K562 (cell line): ENCODE data around the gene TMEM132C. TPM values are rescaled to one million over a fixed set of nuclear protein-coding genes. Genes with fewer than 3 reads are reported as not detected.
A peak's percentile ranks its signal among the peaks of the same experiment; 100 is the strongest.

Experiments
- ATAC-seq: fragments of 200-7000 bp; cut with Tn5 transposase; 3 replicates; pipeline ENCODE4 v1.9.1; 2020; ENCODE audit warnings: moderate library complexity
- BruUV-seq: library from RNA; stranded (reverse); fragments of 400-500 nt; replicated peaks from 2 replicates; lab custom pipeline; 2021; lab: Mats Ljungman, UMichigan
- CTCF ChIA-PET: fragments of 300-600 bp; formaldehyde crosslinking; extraction: SDS; loops from one replicate; lab custom pipeline; 2021; ENCODE audit warnings: low intra/inter-chr PET ratio; lab: Yijun Ruan, JAX
- POLR2A ChIA-PET: fragments of 300-600, 350-650 bp; sonication (Branson Sonifier 250); formaldehyde crosslinking; extraction: SDS; loops from one replicate; lab custom pipeline; 2021; ENCODE audit warnings: antibody characterized with exemption, inconsistent platforms; lab: Yijun Ruan, JAX
- DNase-seq, 4 experiments: peaks; one replicate each; pipeline versions ENCODE4 v3.0.0 to v3.0.0-alpha.2; 2011 to 2018; ENCODE audit warnings: low spot score in 3 of 4, mixed read lengths in 3 of 4; ENCODE audit errors: extremely low read depth in 1 of 4
- FAIRE-seq: peaks from 2 replicates; lab custom pipeline; 2011; peaks lifted over from hg19 to GRCh38; lab: Jason Lieb, UNC
- H2AFZ ChIP-seq: 2 replicates; pipeline ENCODE4 v1.6.0; 2011; ENCODE audit warnings: low read depth, low read length, control low read depth, inconsistent platforms
- H3K27ac ChIP-seq: fragments of 200-600 bp; 3 replicates; pipeline ENCODE4 v1.8.0; 2011; ENCODE audit warnings: low read depth, mild to moderate bottlenecking, control low read depth, inconsistent platforms, low read length, moderate library complexity, mixed read lengths; ENCODE audit errors: extremely low read depth
- H3K27me3 ChIP-seq, 2 experiments: fragments of 300-600 bp in 1 of 2; 2 replicates in 1 of 2; 3 replicates in 1 of 2; pipeline versions ENCODE4 v1.6.0 to v1.8.0; 2011; ENCODE audit warnings: inconsistent platforms in 2 of 2, low read length in 2 of 2, mild to moderate bottlenecking in 1 of 2, mixed read lengths in 1 of 2, moderate library complexity in 1 of 2; ENCODE audit not compliant: control insufficient read depth in 2 of 2, insufficient read depth in 2 of 2
- H3K36me3 ChIP-seq: fragments of 300-600 bp; 3 replicates; pipeline ENCODE4 v1.8.0; 2011; ENCODE audit warnings: mild to moderate bottlenecking, low read length, inconsistent platforms; ENCODE audit not compliant: control insufficient read depth, insufficient read depth
- H3K4me1 ChIP-seq, 2 experiments: fragments of 200-600 bp in 1 of 2; replicated peaks in 1 of 2; 2 replicates in 1 of 2; 3 replicates in 1 of 2; pipeline versions ENCODE4 v1.5.1 to v1.8.0; 2011; ENCODE audit warnings: inconsistent platforms in 2 of 2, low read length in 2 of 2, mild to moderate bottlenecking in 1 of 2, mixed read lengths in 1 of 2, moderate library complexity in 1 of 2; ENCODE audit not compliant: control insufficient read depth in 2 of 2, insufficient read depth in 2 of 2
- H3K4me2 ChIP-seq: 2 replicates; pipeline ENCODE4 v1.6.1; 2011; ENCODE audit warnings: low read length, control low read depth, inconsistent platforms, mixed read lengths; ENCODE audit not compliant: insufficient read depth
- H3K4me3 ChIP-seq: fragments of 200-600 bp; sonication (generic), shearing (Covaris generic); 2 replicates; pipeline ENCODE4 v1.5.1; 2016; ENCODE audit warnings: control low read depth, inconsistent platforms
- H3K79me2 ChIP-seq: fragments of 200-600 bp; 3 replicates; pipeline ENCODE4 v1.8.0; 2011; ENCODE audit warnings: low read length, inconsistent platforms; ENCODE audit not compliant: control insufficient read depth, insufficient read depth
- H3K9ac ChIP-seq, 2 experiments: 2 replicates each; pipeline versions ENCODE4 v1.6.0 to v1.6.1; 2011; ENCODE audit warnings: low read depth in 2 of 2, low read length in 2 of 2, control low read depth in 1 of 2, inconsistent platforms in 1 of 2, mild to moderate bottlenecking in 1 of 2, mixed read lengths in 1 of 2; ENCODE audit not compliant: insufficient read depth in 1 of 2
- H3K9me1 ChIP-seq: one replicate; pipeline ENCODE4 v1.6.0; 2011; ENCODE audit warnings: inconsistent platforms, mild to moderate bottlenecking, low read length, moderate library complexity; ENCODE audit not compliant: control insufficient read depth, insufficient read depth
- H3K9me3 ChIP-seq: replicated peaks from 2 replicates; pipeline ENCODE4 v1.5.1; 2011; ENCODE audit warnings: low read depth, low read length, inconsistent platforms; ENCODE audit not compliant: control insufficient read depth, insufficient read depth
- H4K20me1 ChIP-seq: replicated peaks from 2 replicates; pipeline ENCODE4 v1.6.1; 2011; ENCODE audit warnings: low read length, inconsistent platforms, mixed read lengths; ENCODE audit not compliant: control insufficient read depth, insufficient read depth
- CBX2 ChIP-seq: fragments of 200-600 bp; sonication (generic); IDR thresholded peaks from one replicate; pipeline ENCODE4 v1.6.1; 2012; ENCODE audit warnings: mild to moderate bottlenecking, low read length, inconsistent platforms; ENCODE audit not compliant: insufficient read depth, poor library complexity, severe bottlenecking
- CEBPZ ChIP-seq: fragments of 150-350 bp; IDR thresholded peaks from 2 replicates; pipeline ENCODE4 v1.6.1; 2014; ENCODE audit warnings: low read depth, mild to moderate bottlenecking, low read length, borderline replicate concordance
- MBD2 ChIP-seq: sonication (generic); IDR thresholded peaks from 2 replicates; pipeline ENCODE4 v1.6.1; 2016; ENCODE audit warnings: low read depth, borderline replicate concordance
- NCOA2 ChIP-seq, 2 experiments: fragments of 450-650 bp; IDR thresholded peaks; 2 replicates each; pipeline ENCODE4 v1.6.1; 2018; ENCODE audit warnings: mild to moderate bottlenecking in 2 of 2, moderate library complexity in 1 of 2; ENCODE audit not compliant: partially characterized antibody in 2 of 2
- PHB ChIP-seq: fragments of 250-450 bp; sonication (Bioruptor Pico); IDR thresholded peaks from 2 replicates; pipeline ENCODE4 v1.5.0; 2021
- POLR2B ChIP-seq: fragments of 450-650 bp; IDR thresholded peaks from 2 replicates; pipeline ENCODE4 v1.6.1; 2018; ENCODE audit warnings: low read depth; ENCODE audit not compliant: partially characterized antibody
- RAD21 ChIP-seq, 2 experiments: fragments of 250-450 bp in 1 of 2; fragments of 450-650 bp in 1 of 2; sonication (Bioruptor Pico) in 1 of 2; formaldehyde crosslinking in 1 of 2; IDR thresholded peaks in 1 of 2; conservative IDR thresholded peaks in 1 of 2; 2 replicates each; pipeline versions ENCODE4 v1.4.0 to v1.8.0; 2020 to 2022; ENCODE audit warnings: mild to moderate bottlenecking in 2 of 2, moderate library complexity in 1 of 2
- RBM25 ChIP-seq: fragments of 200-400 bp; formaldehyde crosslinking; IDR thresholded peaks from 2 replicates; pipeline ENCODE4 v1.6.1; 2018; ENCODE audit warnings: low read length, low read depth, moderate library complexity; ENCODE audit not compliant: severe bottlenecking
- SRSF3 ChIP-seq: fragments of 200-400 bp; formaldehyde crosslinking; IDR thresholded peaks from 2 replicates; pipeline ENCODE4 v1.6.1; 2016; ENCODE audit warnings: mild to moderate bottlenecking, low read length, moderate library complexity; ENCODE audit not compliant: insufficient read depth
- TBP ChIP-seq: optimal IDR thresholded peaks from 2 replicates; pipeline ENCODE3; 2011; ENCODE audit warnings: low read depth, low read length, improper control_type of control experiment
- TSHZ1 ChIP-seq: fragments of 250-450 bp; sonication (Bioruptor Pico); IDR thresholded peaks from 2 replicates; pipeline ENCODE4 v1.4.0; 2020; ENCODE audit warnings: mild to moderate bottlenecking, moderate library complexity
- ZNF586 ChIP-seq: fragments of 450-650 bp; formaldehyde crosslinking; conservative IDR thresholded peaks from 2 replicates; pipeline ENCODE4 v1.4.0; 2020; ENCODE audit warnings: mild to moderate bottlenecking, moderate library complexity
- WGBS: fragments of 100-300 bp; shearing (Covaris generic); methylation state at CpG from one replicate; pipeline ENCODE4 v1.1.6; 2016; ENCODE audit warnings: low coverage, mixed read lengths; ENCODE audit not compliant: insufficient coverage; ENCODE audit errors: missing lambda C conversion rate; 5-methylcytosine and 5-hydroxymethylcytosine counted together
- in situ Hi-C: fragments of 300-500 bp; cut with MboI; formaldehyde crosslinking; loops from 4 replicates; pipeline ENCODE4 v1.15.0; 2018; ENCODE audit warnings: inconsistent platforms, mixed read lengths
- intact Hi-C: fragments of 100-400 bp; cut with micrococcal nuclease; formaldehyde crosslinking; loops from 2 replicates; pipeline ENCODE4 v1.14.2; 2022
- polyA plus RNA-seq, 8 experiments: library from polyadenylated mRNA; depleted of rRNA in 4 of 8; stranded (reverse) in 5 of 8; unstranded in 3 of 8; fragments of >200 nt; fragmentation: Nextera tagmentation in 2 of 8; fragmentation: Illumina TruSeq in 1 of 8; extraction: Ambion mirVana in 2 of 8; extraction: Trizol in 1 of 8; gene quantifications; 2 replicates each; pipeline versions ENCODE4 v1.2.1 to v1.2.3, GENCODE V29; 2011 to 2014; ENCODE audit warnings: inconsistent platforms in 1 of 8, missing spikeins in 1 of 8
- total RNA-seq, 7 experiments: library from RNA; depleted of rRNA in 6 of 7; stranded (reverse); fragments of >200 nt in 6 of 7; fragmentation: Illumina TruSeq in 2 of 7; extraction: Trizol in 2 of 7; gene quantifications; 2 replicates each; pipeline versions ENCODE4 v1.2.1 to v1.2.3, GENCODE V29; 2011 to 2021; ENCODE audit warnings: low replicate concordance in 1 of 7

Gene TMEM132C
- total and polyA plus RNA-seq, 9 of the 15 experiments (the other 6 are each of a cell fraction or from before 2014, with no cell fraction given) = not detected

- H3K79me2 ChIP-seq = no peaks in the 10 kb centered on the region
- no peak overlapping the region for H3K4me3 ChIP-seq
- H3K9me1 ChIP-seq = no peaks in the 10 kb centered on the region
- POLR2A ChIA-PET = interaction anchor here (1.1 to 1.2 kb wide), 2 partner anchors 10 to 129 kb away, joined by 3 read pairs; no protein-coding TSS in a partner anchor
- BruUV-seq = no TSS peak
- H3K9me3 ChIP-seq = no peaks in the 10 kb centered on the region
- CTCF ChIA-PET = interaction anchor here (0.6 kb wide), 1 partner anchor 131 kb away, joined by 4 read pairs; no protein-coding TSS in a partner anchor
- no peak overlapping the region for H2AFZ ChIP-seq
- H3K27me3 ChIP-seq = peaks cover 2 to 18% of the 10 kb centered on the region in 2 experiments; a peak in 3 of 5 replicates
- H3K27ac ChIP-seq = no peak overlapping the region
- DNase-seq (no peak), ATAC-seq (peak; percentile 32), FAIRE-seq (no peak)
- 5% methylated on average over 12 of the region's 14 CpGs for WGBS
- no peaks in the 10 kb centered on the region for H3K36me3 ChIP-seq
- H3K9ac ChIP-seq = no peak overlapping the region; a peak in 1 of 4 replicates
- H4K20me1 ChIP-seq = no peaks in the 10 kb centered on the region
- in situ Hi-C loops = no loop called here
- intact Hi-C loops = loop anchor here (1.0 kb wide), 1 partner anchor 129 kb away; no protein-coding TSS in a partner anchor
- no peaks in the 10 kb centered on the region; a peak in 1 of 5 replicates for H3K4me1 ChIP-seq
- H3K4me2 ChIP-seq = no peak overlapping the region
- no peak for TF ChIP-seq SRSF3
- no peak for TF ChIP-seq NCOA2 (IDR thresholded peaks at IDR 0.05; ENCODE audit: partially characterized antibody in 2 of 2)
- TF ChIP-seq CBX2 = no peak
- TF ChIP-seq TBP = no peak
- TF ChIP-seq RBM25 = no peak
- TF ChIP-seq CEBPZ = no peak
- no peak for TF ChIP-seq PHB (CRISPR knock-in tag)
- no peak for TF ChIP-seq POLR2B
- TF ChIP-seq ZNF586 (CRISPR knock-in tag) = no peak
- TF ChIP-seq RAD21 (CRISPR knock-in tag; conservative IDR thresholded peaks at IDR 0.05 in 1 of 2, IDR thresholded peaks at IDR 0.05 in 1 of 2) = no peak
- TF ChIP-seq MBD2 = no peak
- TF ChIP-seq TSHZ1 = no peak
These were observed 121.6 kb downstream of the TMEM132C start for GRCh38 chr12:128388461-128389000.
